NCI-H446 treated with DMSO at 0.1 percent for 48 hours (cell line): ENCODE data around the gene COTL1.

Experiments
- DNase-seq: peaks from one replicate; lab custom pipeline; 2025; lab: John Stamatoyannopoulos, UW

Gene COTL1

DNA sequence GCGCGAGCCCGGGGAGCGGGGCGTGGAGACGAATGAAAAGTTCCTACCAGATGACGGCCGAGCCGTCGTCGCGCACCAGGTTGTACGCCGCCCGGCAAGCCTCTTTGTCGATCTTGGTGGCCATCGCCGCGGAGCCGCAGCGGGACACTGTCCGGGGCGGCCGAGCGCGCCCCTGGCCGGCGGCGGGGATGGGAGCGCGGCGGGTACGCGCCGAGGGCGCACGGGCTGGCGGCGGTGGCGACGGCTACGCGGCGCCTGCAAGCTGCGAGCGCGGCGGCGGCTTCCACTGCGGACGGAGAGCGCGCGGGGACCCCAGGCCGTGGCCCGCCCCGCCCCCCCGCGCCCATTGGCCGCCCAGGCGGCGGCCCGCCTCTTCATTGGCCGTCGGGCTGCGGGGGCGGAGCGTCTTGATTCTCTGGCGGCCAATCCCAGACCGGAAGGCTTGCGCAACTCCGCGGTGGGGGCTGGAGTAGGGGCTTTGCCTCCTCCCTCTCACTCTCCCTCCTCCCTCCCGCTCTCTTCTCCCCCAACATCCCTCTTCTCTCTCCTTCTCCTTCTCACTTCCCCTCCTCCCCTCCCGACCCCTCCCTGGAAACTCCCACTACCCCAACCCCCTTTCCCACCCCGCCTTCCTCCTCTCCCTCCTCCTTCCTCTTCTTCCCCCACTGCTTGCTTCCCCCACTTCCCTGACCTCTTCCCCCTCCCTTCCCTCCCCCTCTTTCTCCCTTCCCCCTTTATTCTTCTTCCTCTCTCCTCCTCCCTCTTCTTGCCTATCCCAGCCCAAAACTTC lies at the start of gene COTL1:
COTL1 (minus strand) TSS at position 288 of the 790 bp plus-strand sequence; CDS start at position 124, 164 bp downstream.
- DNase-seq, result peak; percentile 70

GRCh38 chr16:84665843-84666242 lies 48.0 kb upstream of the COTL1 start:
- no peak for DNase-seq

GRCh38 chr16:84665359-84665758 lies 47.5 kb upstream of the COTL1 start:
- no peak for DNase-seq

- no peak for DNase-seq
Measured at GRCh38 chr16:84663433-84664101, 45.7 kb upstream of the COTL1 start.

DNA sequence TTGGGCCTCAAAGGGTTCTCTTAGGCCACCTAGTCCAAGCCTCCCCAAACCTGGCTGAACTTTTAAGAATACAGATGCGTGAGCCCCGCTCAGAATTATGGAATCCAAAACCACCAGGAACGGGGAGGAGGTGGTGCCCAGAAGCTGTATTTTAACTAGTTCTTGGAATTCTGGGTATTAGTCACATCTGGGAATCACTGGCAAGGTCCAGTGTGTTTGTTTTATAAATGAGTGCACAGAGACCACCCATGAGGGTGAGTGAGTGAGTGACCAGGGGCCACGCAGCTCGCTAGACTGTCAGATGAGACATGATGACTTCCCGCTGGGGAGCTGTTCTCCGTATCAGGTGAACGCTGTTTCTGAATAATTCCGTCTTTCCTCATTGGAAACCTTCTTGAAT lies 44.6 kb upstream of the COTL1 start:
- no peak for DNase-seq

GRCh38 chr16:84661418-84662060 lies 43.7 kb upstream of the COTL1 start:
- no peak for DNase-seq

- DNase-seq, result no peak
Measured at GRCh38 chr16:84660973-84661372, 43.1 kb upstream of the COTL1 start.

GRCh38 chr16:84659656-84660300 lies 41.9 kb upstream of the COTL1 start:
- no peak for DNase-seq

- no peak for DNase-seq
Measured at GRCh38 chr16:84658690-84659089, 40.8 kb upstream of the COTL1 start.

DNA sequence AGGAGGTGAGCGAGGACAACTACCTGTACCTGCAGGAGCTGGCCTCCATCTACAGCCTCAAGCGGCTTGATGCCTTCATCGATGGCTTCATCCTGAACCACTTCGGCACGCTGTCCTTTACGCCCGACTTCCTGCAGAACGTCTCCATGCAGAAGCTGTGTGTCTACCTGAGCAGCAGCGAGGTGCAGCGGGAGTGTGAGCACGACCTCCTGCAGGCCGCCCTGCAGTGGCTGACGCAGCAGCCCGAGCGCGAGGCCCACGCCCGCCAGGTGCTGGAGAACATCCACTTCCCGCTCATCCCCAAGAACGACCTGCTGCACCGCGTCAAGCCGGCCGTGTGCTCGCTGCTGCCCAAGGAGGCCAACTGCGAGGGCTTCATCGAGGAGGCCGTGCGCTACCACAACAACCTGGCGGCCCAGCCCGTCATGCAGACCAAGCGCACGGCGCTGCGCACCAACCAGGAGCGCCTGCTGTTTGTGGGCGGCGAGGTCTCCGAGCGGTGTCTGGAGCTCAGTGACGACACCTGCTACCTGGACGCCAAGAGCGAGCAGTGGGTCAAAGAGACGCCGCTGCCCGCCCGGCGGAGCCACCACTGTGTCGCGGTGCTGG lies 39.5 kb upstream of the COTL1 start:
- DNase-seq, result no peak

DNA sequence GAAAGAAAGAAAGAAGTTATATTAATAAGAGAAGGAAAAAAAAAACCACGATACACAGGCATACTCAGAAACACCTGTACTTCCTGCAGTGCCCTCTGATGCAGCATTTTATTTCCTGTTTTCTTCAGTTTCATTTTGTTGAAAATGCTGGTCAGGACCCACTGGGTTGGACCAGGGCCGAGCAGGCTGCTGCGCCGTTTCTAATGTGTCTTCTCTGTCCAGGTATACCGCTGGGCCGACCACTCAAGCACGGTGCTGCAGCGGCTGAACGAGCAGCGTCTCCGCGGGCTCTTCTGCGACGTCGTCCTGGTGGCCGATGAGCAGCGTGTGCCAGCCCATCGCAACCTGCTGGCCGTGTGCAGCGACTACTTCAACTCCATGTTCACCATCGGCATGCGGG lies 38.8 kb upstream of the COTL1 start:
- no peak for DNase-seq

DNA sequence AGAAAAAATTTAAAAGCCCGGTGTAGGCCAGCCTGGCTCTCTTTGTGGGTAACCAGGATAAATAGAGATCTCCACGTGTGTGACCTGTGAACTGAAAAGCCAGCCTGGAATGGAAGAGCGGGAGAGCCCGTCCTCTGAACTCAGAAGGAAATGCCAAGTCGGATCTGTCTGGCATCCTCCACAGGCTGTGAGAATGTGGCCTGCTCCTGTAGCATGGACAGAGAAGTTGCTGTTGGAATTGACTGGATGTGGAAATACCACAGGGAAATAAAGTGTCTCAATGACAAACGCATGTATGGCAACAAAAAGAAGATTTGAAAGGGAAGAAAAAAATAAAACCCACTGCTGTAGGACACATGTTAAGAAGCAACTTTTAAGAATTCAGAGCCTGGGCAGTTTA lies 37.1 kb upstream of the COTL1 start:
- no peak for DNase-seq

GRCh38 chr16:84654238-84654637 lies 36.4 kb upstream of the COTL1 start:
- DNase-seq, result no peak

DNA sequence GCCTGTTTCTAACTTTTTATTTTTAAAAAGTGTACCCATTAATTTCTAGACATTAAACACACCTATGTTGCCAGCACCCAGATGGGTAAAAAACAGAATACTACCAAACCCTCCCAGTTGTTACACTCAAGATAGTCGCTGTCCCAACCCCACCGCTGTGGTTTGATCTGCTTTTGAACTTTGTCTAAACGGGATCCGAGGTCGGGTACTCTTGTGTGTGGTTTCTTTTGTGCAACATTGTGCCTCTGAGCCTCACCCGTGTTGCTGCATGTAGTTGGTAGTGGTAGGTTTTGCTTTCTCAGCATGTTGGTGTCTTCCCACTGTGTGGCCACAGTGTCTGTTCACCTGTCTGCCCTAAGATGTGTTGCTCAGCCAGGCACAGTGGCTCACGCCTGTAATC lies 34.7 kb upstream of the COTL1 start:
- DNase-seq, result no peak

GRCh38 chr16:84650062-84650991 lies 32.4 kb upstream of the COTL1 start:
- no peak for DNase-seq

DNA sequence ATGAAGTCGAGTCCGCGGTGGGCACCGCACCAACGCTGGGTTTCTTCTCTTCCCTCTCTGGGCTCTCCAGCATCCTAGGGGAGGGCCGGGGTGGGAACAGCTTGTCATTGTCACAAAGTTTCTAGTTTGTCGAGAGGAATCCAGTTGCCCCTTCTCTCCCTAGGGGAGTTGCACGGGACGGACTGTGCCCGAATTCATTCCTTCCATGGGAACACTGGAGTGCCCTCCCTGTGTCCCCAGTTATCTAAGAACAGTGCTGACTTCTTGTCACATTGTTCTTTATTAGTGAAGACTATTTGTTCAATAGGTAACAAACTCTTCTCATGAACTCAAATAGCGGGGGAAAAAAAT lies 31.6 kb upstream of the COTL1 start:
- no peak for DNase-seq

GRCh38 chr16:84648595-84649510 lies 31.0 kb upstream of the COTL1 start:
- no peak for DNase-seq

DNA sequence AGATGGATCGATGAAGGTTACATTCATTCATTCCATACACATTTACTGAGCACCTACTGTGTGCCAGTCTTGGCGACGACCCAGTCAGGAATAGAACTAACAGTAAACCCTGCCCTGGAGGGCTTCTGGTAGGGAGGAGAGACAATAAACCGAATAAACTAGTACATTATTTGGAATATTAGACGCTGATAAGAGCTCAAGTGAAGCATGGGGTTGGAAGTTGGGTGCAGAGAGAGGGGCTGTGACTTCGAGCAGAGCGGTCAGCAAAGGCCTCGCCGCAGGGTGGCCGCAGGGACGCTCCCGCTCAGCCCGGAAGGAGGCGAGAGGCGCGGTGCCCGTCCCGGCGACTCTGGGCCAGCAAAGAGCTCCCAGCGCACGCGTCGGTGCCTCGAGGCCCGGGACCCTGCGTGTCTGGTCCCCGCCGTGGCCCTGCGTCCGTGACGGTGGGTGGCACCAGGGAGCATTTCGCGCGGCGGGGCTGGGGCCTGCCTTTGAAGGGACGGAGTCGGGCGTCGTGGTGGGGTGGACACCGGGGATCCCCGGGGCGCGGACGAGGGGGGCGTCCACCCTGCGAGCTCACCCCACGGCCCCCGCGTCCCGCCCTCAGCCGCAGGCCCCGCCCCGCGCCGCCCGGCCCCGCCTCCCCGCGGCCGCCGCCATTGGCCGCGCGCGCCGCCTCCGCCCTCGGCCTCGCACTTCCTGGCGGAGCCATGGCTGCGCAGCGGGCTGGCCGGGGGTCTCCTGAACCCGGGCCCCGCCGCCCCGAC lies 30.1 kb upstream of the COTL1 start, which contains the start of gene KLHL36:
KLHL36 (plus strand) TSS at position 684 of the 767 bp plus-strand sequence. CDS start 2,357 bp downstream, outside the sequence.
- no peak for DNase-seq

GRCh38 chr16:84643674-84644073 lies 25.8 kb upstream of the COTL1 start:
- peak; percentile 48 for DNase-seq
